Frontal cortex (tissue), 4 donors: ENCODE results near the gene CDC42BPB. TPM values are rescaled to one million over a fixed set of nuclear protein-coding genes. Genes with fewer than 3 reads are reported as not detected.
"Not testable (repeated sequence)": the region's sequence is repeated elsewhere in the genome, so short reads cannot be mapped to it uniquely, and the experiment has no call there.

Experiments
- DNase-seq, 2 donors: peaks; one replicate each; pipeline ENCODE4 v3.0.0; 2012; ENCODE audit warnings: low spot score in 2 of 2
- FAIRE-seq: peaks from 2 replicates; lab custom pipeline; 2012; peaks lifted over from hg19 to GRCh38; lab: Jason Lieb, UNC
- total RNA-seq: library from RNA; depleted of rRNA; stranded (reverse); fragments of >200 nt; gene quantifications from one replicate; pipeline ENCODE4 v1.2.3, GENCODE V29; 2014
- donor health status: control.
- donor health status: control.
- donor health status: control.

CDC42BPB gene
- total RNA-seq, 1 donor from 2014 or later = 64.0 TPM

DNA sequence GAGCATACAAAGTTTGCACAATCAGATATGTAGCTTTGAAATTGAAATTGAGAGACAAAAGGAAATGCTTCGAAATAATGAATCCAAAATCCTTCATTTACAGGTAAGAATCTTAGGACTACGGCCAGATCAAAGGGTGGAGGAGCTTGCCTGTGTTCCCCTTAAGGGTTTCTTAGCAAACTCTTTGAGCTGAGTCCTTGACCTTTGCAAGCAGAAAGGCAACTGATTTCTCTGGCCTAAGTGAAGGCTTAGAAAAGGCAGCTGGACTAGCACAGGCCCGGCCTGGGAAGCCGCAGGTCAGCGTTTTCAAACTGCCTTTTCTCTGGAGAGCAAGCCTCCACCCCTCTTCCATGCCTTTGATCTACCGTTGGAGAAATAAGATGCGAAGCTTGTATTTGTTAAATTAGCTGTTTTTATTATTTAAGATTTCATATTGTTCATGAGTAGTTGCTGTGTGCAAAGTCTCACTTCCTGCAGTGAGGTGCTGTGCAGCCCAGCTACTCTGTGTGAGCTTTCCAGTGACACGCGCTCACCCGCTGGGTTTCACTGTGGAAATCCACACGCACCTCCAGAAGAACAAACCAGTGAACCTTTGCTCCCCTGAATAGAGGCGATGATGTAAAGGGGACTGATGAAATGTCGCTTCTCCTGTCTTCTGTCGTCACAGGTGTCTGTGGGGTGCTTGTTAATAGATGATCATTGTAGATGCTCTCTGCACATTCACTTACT lies 159.9 kb downstream of the CDC42BPB start:
- DNase-seq = no peak
- FAIRE-seq = no peak

DNA sequence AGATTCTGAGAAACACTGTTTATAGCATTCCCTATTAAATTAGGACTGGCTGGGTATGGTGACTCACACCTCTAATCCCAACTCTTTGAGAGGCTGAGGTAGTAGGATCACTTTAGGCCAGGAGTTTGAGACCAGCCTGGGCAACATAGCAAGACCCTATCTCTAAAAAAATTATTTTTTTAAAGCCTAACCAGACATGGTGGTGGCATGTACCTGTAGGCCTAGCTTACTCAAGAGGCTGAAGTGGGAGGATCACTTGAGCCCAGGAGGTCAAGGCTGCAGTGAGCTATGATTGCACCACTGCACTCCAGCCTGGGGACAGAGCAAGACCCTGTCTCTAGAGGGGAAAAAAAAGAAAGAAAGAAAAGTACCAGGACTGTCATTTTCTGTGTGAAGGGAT lies 160.6 kb downstream of the CDC42BPB start:
- FAIRE-seq, DNase-seq: not testable (repeated sequence)

- FAIRE-seq (no peak), DNase-seq (no peak)
Observed at GRCh38 chr14:102893452-102893851, 163.9 kb downstream of the CDC42BPB start.

GRCh38 chr14:102892651-102893050 lies 164.7 kb downstream of the CDC42BPB start:
- FAIRE-seq = no peak
- DNase-seq = no peak

DNA sequence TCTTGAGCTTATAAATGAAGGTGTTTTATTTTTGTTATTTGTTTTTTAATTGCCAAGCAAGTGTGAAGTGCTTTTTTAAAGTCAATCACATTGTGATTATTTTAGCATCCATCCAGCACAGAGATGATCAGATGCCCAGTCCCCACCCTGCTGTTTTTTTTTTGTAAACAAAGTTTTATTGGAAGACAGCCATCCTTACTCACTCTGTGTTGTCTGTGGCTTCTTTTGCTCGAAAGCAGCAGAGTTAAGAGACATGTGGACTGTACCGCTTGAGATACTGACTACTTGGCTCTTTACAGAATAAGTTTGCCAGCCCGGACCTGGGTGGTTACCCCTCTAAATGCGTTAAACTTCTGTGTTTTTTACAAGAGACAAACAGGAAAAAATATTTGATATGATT lies 165.8 kb downstream of the CDC42BPB start:
- no peak for DNase-seq
- FAIRE-seq = no peak

DNA sequence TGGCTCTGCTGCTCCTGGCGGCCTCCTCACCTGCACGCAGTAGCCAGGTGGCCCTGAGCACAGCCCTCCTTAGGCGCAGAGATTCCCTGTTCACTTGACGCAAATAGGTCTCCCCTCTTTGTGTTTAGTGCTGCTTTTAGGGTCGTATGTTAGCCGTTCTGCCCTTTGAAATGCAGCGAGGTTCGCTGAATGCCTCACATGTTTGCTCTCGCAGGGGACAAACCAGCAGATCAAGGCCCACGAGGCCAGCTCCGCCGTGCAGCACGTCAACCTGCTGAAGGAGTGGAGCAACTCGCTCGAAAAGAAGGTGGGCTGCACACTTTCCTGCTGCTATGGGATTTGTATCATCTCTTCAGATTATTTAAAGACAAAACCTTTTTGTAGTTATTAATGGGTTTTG lies 166.2 kb downstream of the CDC42BPB start:
- DNase-seq (no peak), FAIRE-seq (no peak)

GRCh38 chr14:102889615-102890014 lies 167.7 kb downstream of the CDC42BPB start:
- FAIRE-seq = no peak
- DNase-seq = no peak

DNA sequence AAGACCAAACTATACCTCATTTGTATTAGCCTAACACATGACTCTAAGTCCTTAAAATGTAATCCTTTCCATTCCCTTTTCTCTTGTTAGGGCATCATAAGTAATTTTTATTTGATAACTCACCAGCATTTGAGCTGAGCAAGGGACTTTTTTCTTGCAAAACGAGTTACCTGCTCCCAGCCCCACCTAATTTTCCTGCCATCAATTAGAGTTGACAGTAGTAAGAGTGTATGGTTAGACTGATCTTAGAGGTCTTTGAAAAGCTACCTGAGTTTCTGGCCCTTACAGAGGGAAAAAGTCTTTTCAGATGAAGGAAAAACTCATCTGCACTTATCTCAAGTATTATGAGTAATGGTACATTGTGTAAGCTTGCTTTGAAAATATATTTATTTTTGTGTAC lies 168.6 kb downstream of the CDC42BPB start:
- DNase-seq (no peak), FAIRE-seq (no peak)

DNA sequence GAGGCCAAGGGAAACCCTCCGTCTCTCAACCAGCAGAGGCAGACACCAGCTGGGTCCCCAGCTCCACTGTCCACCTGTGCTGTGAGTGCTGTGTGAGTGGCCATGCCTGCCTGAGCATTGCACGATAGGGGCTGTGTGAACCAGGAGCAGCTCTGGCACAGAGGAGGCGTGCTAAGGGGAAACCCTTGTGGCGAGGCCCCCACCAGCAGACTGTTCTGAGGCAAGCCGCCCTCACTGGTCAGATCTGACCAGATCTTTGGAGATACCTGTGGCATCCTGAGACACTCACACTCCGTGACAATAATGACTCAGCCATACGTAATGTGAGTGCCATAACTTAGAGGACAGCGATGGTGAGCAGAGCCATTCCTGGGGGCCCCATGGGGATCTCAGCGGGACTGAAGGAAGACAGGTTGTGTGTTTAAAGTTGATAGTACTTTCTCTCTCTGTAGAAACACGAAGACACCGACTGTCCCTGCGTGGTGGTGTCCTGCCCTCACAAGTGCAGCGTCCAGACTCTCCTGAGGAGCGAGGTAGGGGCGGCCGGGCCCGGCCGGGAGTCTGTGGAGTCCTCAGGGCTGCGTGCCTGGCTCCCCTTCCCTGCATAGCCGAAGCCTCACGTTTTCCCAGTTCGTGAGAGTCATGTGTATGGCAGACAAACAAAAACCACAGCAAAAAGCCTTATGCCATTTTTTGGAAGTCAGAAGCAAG lies 171.5 kb downstream of the CDC42BPB start:
- FAIRE-seq (no peak), DNase-seq (no peak)

DNA sequence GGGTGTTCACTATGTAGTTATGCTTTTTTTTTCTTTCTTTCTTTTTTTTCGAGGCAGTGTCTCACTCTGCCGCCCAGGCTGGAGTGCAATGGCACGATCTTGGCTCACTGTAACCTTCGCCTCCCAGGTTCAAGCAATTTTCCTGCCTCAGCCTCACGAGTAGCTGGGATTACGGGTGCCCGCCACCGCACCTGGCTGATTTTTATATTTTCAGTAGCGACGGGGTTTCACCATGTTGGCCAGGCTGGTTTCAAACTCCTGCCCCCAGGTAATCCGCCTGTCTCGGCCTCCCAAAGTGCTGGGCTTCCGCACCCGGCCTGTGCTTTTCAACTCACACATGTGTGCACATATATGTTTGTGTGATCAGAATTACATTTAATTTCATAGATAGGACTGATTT lies 173.8 kb downstream of the CDC42BPB start:
- DNase-seq (no peak), FAIRE-seq (no peak)

- FAIRE-seq (no peak), DNase-seq (no peak)
Observed at GRCh38 chr14:102883089-102883541, 174.2 kb downstream of the CDC42BPB start.

Other genes with a start within 250 kb of the CDC42BPB start
- under 0.01 TPM for gene AMN, start 134.9 kb downstream of the CDC42BPB start, total RNA-seq
- not detected for gene LBHD2, start 26.7 kb upstream of the CDC42BPB start, total RNA-seq
- 0.82 TPM for gene EXOC3L4, start 37.2 kb upstream of the CDC42BPB start, total RNA-seq
- gene TNFAIP2, start 65.9 kb upstream of the CDC42BPB start, total RNA-seq = 11.8 TPM